ENCODE measurements around the gene PAQR8.

PAQR8 gene

GRCh38 chr6:52333840-52334200, 28.1 kb upstream of the PAQR8 start:
- no peak overlapping the region for H2AFZ ChIP-seq (ENCODE audit: low read length)
- no peak for DNase-seq
- no peak overlapping the region for H3K9ac ChIP-seq (ENCODE audit: low read length)
- H3K4me2 ChIP-seq (ENCODE audit: low read depth, low read length), result no peak overlapping the region
- H3K36me3 ChIP-seq (replicated peaks; ENCODE audit: insufficient read depth, low read length), result no peaks in the 10 kb centered on the region
- no peaks in the 10 kb centered on the region for H3K79me2 ChIP-seq (ENCODE audit: low read length)
- H3K27me3 ChIP-seq (replicated peaks; ENCODE audit: insufficient read depth, low read length), result no peaks in the 10 kb centered on the region
- H3K27ac ChIP-seq (ENCODE audit: low read length), result no peak overlapping the region
- TF ChIP-seq EZH2phosphoT487 (IDR thresholded peaks at IDR 0.05; ENCODE audit: low read length), result no peak
- no peak for TF ChIP-seq CTCF (IDR thresholded peaks at IDR 0.05; ENCODE audit: low read length)
- no peak for TF ChIP-seq EZH2 (optimal IDR thresholded peaks at IDR 0.05; ENCODE audit: low read depth, low read length)
- H3K9me3 ChIP-seq (replicated peaks; ENCODE audit: insufficient read depth, low read length), result no peaks in the 10 kb centered on the region
- peaks cover 14% of the 10 kb centered on the region for H3K4me1 ChIP-seq (ENCODE audit: low read length)
- no peaks in the 10 kb centered on the region for H3F3A ChIP-seq (ENCODE audit: insufficient read depth, low read length)
- no peak overlapping the region for H3K4me3 ChIP-seq (ENCODE audit: low read length)
- no peaks in the 10 kb centered on the region for H3K9me2 ChIP-seq (replicated peaks; ENCODE audit: insufficient read depth, low read length)
- no peaks in the 10 kb centered on the region for H4K20me1 ChIP-seq (ENCODE audit: insufficient read depth, low read length)

- Histone ChIP-seq H3K4me2 (ENCODE audit: low read depth, low read length) (no peak overlapping the region), H2AFZ (ENCODE audit: low read length) (no peak overlapping the region), H4K20me1 (ENCODE audit: insufficient read depth, low read length) (no peaks in the 10 kb centered on the region), H3K79me2 (ENCODE audit: low read length) (no peaks in the 10 kb centered on the region), H3K27ac (ENCODE audit: low read length) (no peak overlapping the region), H3K4me1 (ENCODE audit: low read length) (peaks cover 14% of the 10 kb centered on the region), H3F3A (ENCODE audit: insufficient read depth, low read length) (no peaks in the 10 kb centered on the region), H3K9me3 (replicated peaks; ENCODE audit: insufficient read depth, low read length) (no peaks in the 10 kb centered on the region), H3K9ac (ENCODE audit: low read length) (no peak overlapping the region), H3K36me3 (replicated peaks; ENCODE audit: insufficient read depth, low read length) (no peaks in the 10 kb centered on the region), H3K4me3 (ENCODE audit: low read length) (no peak overlapping the region), H3K27me3 (replicated peaks; ENCODE audit: insufficient read depth, low read length) (no peaks in the 10 kb centered on the region), H3K9me2 (replicated peaks; ENCODE audit: insufficient read depth, low read length) (no peaks in the 10 kb centered on the region)
- TF ChIP-seq EZH2 (optimal IDR thresholded peaks at IDR 0.05; ENCODE audit: low read depth, low read length) (no peak), CTCF (IDR thresholded peaks at IDR 0.05; ENCODE audit: low read length) (no peak), EZH2phosphoT487 (IDR thresholded peaks at IDR 0.05; ENCODE audit: low read length) (no peak)
- no peak for DNase-seq
Observed at GRCh38 chr6:52335576-52335975, 26.4 kb upstream of the PAQR8 start.

DNA sequence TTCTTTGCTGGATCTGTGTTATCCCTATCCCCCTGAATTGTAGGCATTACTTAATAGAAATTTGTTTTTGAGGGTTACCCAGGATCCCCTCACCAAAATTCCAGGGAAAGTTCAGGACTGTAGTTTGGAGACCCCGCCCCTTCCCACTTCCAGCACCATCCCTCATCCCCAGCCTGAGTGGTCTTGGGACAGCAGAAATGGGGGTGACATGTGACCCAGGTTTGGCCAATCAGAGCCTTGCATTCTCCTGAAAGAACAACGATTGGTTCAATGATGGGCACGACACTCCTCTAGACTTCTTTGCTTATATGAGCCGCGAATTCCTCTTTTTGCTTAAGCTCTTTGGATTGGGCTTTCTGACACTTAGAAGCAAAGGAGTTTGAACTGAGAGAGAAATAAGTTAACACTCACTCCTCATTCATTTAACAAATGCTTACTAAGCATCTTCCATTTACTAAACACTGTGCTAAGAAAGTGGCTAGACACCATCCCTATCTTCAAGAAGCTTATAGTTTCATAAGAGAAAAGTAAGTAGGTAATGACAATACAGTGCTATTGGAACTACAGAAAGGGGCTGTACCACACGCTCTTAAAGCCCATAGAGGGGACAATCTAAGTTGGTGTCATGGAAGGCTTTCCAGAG, 24.9 kb upstream of the PAQR8 start:
- no peaks in the 10 kb centered on the region for H3F3A ChIP-seq (ENCODE audit: insufficient read depth, low read length)
- no peak for DNase-seq
- TF ChIP-seq CTCF (IDR thresholded peaks at IDR 0.05; ENCODE audit: low read length) (no peak), EZH2phosphoT487 (IDR thresholded peaks at IDR 0.05; ENCODE audit: low read length) (no peak), EZH2 (optimal IDR thresholded peaks at IDR 0.05; ENCODE audit: low read depth, low read length) (no peak)
- no peak overlapping the region for H3K9ac ChIP-seq (ENCODE audit: low read length)
- H3K4me1 ChIP-seq (ENCODE audit: low read length), result peaks cover 14% of the 10 kb centered on the region
- no peaks in the 10 kb centered on the region for H3K9me2 ChIP-seq (replicated peaks; ENCODE audit: insufficient read depth, low read length)
- no peak overlapping the region for H3K4me2 ChIP-seq (ENCODE audit: low read depth, low read length)
- H2AFZ ChIP-seq (ENCODE audit: low read length), result no peak overlapping the region
- H3K27me3 ChIP-seq (replicated peaks; ENCODE audit: insufficient read depth, low read length), result no peaks in the 10 kb centered on the region
- no peaks in the 10 kb centered on the region for H4K20me1 ChIP-seq (ENCODE audit: insufficient read depth, low read length)
- H3K4me3 ChIP-seq (ENCODE audit: low read length), result no peak overlapping the region
- no peaks in the 10 kb centered on the region for H3K36me3 ChIP-seq (replicated peaks; ENCODE audit: insufficient read depth, low read length)
- no peak overlapping the region; the same call in 1 of the 2 replicates for H3K27ac ChIP-seq (ENCODE audit: low read length)
- no peaks in the 10 kb centered on the region for H3K79me2 ChIP-seq (ENCODE audit: low read length)
- no peaks in the 10 kb centered on the region for H3K9me3 ChIP-seq (replicated peaks; ENCODE audit: insufficient read depth, low read length)
